HG03097 (cell line): ENCODE results near the gene TEX2.

Source experiments
- ATAC-seq: cut with Tn5 transposase; IDR thresholded peaks from one replicate; pipeline ENCODE4 v1.9.1; 2021; ENCODE audit not compliant: unreplicated experiment, low FRiP score

TEX2 gene

GRCh38 chr17:64263000-64263766 is at the start of gene TEX2:
Gene TEX2, minus strand, starts transcription at chr17:64263260. Its CDS starts 49,043 bp downstream, at chr17:64214217.
- peak; percentile 82 for ATAC-seq

GRCh38 chr17:64309710-64310109 is 46.6 kb upstream of the TEX2 start:
- no peak for ATAC-seq

- no peak for ATAC-seq
Observed at GRCh38 chr17:64309021-64309420, 46.0 kb upstream of the TEX2 start.

GRCh38 chr17:64306850-64307463 is 43.9 kb upstream of the TEX2 start:
- ATAC-seq = no peak

GRCh38 chr17:64304551-64304950 is 41.5 kb upstream of the TEX2 start:
- no peak for ATAC-seq

- ATAC-seq = no peak
Observed at GRCh38 chr17:64300699-64300965, 37.6 kb upstream of the TEX2 start.

GRCh38 chr17:64297467-64298088 is 34.5 kb upstream of the TEX2 start:
- ATAC-seq = no peak

- no peak for ATAC-seq
Observed at GRCh38 chr17:64296246-64296645, 33.2 kb upstream of the TEX2 start.

- ATAC-seq = no peak
Observed at GRCh38 chr17:64295146-64295545, 32.1 kb upstream of the TEX2 start.

- no peak for ATAC-seq
Observed at GRCh38 chr17:64291268-64291851, 28.3 kb upstream of the TEX2 start.

- ATAC-seq = no peak
Observed at GRCh38 chr17:64289741-64290141, 26.7 kb upstream of the TEX2 start.

- ATAC-seq = no peak
Observed at GRCh38 chr17:64282753-64283080, 19.7 kb upstream of the TEX2 start.

- no peak for ATAC-seq
Observed at GRCh38 chr17:64281962-64282752, 19.1 kb upstream of the TEX2 start.

GRCh38 chr17:64278614-64279013 is 15.6 kb upstream of the TEX2 start:
- ATAC-seq = no peak

- ATAC-seq = no peak
Observed at GRCh38 chr17:64277831-64278562, 14.9 kb upstream of the TEX2 start.

GRCh38 chr17:64276961-64277505 is 14.0 kb upstream of the TEX2 start:
- no peak for ATAC-seq

GRCh38 chr17:64275016-64275415 is 12.0 kb upstream of the TEX2 start:
- ATAC-seq = no peak

GRCh38 chr17:64273006-64273405 is 9.9 kb upstream of the TEX2 start:
- no peak for ATAC-seq

GRCh38 chr17:64270885-64271284 is 7.8 kb upstream of the TEX2 start:
- no peak for ATAC-seq
